Activated gamma-delta T cell treated with anti-CD3 and anti-CD28 coated beads, Interleukin-2, amount 50 U/mL, for 16 hours (primary cell): Measurements from ENCODE around the gene LHFPL3.
"Not testable (repeated sequence)": the region's sequence is repeated elsewhere in the genome, so short reads cannot be mapped to it uniquely, and the experiment has no call there.

Experiments
- DNase-seq: peaks from one replicate; pipeline ENCODE4 v3.0.0-alpha.2; 2020; ENCODE audit warnings: low read depth

LHFPL3 gene

DNA sequence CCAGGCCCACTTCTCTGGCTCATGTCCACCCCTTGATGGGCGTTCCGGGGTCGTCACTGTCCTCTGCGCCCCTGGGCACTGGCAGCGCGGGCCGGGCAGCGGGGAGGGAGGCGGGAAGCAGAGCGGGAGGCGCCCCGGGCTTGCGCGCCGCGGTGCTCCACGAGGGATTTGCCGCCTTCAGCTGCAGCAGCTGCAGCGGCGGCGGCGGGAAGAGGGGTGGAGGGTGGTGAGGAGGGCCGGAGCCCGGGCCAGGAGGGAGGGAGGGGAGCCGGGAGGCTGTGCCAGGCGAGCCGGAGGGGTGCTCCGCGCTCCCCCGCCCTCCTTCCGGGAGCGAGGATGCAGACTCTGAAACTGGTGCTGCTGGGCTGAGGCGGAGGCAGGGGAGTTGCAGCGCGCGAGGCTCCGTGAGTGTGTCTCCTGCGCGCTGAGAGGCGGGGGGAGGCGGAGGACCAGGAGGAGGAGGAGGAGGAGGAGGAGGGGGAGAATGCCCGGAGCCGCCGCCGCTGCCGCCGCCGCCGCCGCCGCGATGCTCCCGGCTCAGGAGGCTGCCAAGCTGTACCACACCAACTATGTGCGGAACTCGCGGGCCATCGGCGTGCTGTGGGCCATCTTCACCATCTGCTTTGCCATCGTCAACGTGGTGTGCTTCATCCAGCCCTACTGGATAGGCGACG, at the start of gene LHFPL3:
Gene LHFPL3 (plus strand): TSS at position 308 of the 674 bp plus-strand sequence.
- no peak for DNase-seq

DNA sequence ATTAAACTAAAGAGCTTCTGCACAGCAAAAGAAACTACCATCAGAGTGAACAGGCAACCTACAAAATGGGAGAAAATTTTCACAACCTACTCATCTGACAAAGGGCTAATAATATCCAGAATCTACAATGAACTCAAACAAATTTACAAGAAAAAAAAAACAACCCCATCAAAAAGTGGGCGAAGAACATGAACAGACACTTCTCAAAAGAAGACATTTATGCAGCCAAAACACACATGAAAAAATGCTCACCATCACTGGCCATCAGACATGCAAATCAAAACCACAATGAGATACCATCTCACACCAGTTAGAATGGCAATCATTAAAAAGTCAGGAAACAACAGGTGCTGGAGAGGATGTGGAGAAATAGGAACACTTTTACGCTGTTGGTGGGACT, 46.7 kb upstream of the LHFPL3 start:
- DNase-seq = not testable (repeated sequence)

DNA sequence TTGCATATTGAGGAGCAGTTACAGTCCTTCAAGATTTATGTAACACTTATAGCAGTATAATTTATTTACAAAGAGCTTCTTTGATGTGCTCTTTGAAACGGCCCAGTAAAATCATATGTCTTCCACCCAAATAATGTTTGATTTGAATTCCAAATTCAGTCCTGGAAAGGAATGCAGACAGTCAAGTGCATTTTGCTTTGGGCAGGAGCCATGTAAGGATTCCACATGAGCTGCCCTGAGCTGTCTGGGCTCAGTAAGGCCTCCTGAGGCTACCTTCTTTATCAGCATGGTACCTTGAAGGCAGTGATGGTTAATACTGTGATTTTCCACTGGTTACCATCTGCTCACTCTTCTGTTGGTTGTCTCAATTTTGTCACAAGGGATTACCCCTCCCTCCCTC, 41.6 kb upstream of the LHFPL3 start:
- no peak for DNase-seq

DNA sequence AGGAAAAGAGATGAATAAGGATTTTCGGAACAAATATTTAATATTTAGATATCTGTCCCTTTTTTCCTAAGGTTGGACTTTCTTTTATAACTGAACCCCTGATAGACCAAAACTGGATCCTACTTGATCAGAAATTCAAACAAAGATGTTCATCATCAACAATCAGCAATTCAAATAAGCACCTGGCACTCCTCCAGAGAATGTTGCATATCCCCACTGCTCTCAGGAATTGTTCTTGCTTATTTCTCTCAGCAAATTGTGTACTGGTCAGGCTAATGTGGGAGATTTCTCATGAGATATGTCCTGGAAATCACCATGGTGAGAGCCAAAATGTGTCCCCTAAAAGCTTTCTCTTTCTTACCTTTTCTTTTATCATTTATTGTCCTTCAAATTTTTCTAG, 40.3 kb upstream of the LHFPL3 start:
- no peak for DNase-seq

DNA sequence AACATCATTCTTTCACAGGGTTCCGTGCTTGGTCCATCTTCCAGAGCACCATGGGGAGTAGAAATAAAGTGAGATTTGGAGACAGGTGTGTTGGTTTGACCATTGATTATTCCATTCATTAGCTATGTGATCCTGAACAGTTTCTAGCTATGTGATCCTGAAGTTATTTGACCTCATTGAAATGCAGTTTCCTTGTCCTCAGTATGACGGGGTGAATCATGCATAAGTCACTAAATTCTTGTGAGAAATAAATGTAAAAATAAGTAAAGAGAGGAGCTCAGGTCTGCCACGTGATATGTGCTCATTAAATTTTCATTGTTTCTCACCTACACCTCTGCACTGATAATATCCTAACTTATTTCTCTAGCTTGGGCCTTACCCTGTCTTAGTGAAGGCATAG, 34.1 kb upstream of the LHFPL3 start:
- no peak for DNase-seq

DNA sequence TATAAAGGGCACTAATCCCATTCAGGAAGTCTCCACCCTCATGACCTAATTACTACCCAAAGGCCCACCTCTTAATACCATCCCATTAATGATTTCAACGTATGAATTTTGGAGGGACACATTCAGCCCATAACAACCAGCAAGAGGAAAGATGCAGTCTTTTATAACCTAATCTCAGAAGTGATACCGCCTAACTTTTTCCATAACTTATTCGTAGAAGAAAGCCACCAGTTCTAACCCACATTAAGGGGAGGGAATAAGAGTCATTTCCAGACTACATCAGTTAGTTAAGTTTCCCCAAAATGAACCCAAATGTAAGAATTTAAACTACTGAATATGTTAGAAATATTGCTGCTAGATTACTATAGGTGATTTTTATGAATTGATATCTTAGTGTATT, 32.1 kb upstream of the LHFPL3 start:
- no peak for DNase-seq

DNA sequence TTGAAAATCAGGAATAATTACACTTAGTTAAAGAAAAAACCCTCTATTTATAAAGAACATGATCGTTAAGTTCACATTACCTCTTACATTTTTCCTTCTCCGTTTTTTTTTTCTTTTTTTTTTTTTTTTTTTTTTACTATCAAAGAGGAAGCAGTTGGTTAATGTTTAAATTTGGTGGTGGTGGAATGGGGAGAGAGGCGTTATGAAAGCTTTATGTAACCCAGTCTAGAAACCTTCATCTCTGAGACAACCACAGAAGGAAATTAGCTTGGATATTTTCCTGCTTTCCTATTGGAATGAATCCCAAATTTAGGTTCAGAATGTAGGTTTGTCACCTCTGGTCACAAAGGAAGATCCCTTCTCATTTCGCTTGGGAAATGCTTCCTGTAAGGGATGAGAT, 31.5 kb upstream of the LHFPL3 start:
- DNase-seq = no peak

DNA sequence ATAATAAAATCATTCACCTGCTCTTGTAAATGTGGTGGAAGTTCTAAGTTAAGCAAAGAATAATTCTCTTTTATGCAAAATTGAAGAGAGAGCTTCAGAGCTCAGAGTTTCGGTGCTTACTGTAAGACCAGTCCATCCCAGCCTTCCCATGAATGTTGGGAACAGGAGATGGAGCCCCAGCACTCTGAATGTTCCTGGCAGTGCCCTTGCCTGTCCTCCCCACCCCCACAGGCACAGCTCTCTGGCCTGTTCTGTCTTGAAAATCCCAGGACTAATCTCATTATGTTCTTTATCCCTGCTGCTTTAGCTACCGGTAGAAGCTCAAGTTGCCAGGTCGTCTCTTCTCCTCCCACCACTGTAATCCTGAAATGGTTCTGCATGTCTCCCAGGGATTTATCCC, 29.1 kb upstream of the LHFPL3 start:
- DNase-seq = no peak

DNA sequence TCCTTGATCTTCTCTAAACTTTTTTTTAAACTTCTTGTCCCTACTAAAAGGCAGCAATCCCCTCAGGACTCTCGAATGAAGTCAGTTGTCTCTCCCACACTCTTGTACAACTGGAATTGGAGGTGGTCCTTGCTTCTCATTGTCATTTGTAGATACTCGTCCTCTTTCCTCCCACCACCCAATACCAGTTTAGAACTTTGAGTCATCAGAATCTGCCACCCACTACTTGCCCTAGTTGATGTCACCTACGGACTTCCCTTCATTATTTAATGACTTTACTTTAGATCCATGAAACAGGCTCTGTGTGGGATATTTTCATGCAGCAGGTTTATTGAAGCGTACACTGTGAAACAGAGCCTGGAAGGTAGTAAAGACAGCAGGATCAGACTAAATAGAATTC, 28.6 kb upstream of the LHFPL3 start:
- DNase-seq = no peak

DNA sequence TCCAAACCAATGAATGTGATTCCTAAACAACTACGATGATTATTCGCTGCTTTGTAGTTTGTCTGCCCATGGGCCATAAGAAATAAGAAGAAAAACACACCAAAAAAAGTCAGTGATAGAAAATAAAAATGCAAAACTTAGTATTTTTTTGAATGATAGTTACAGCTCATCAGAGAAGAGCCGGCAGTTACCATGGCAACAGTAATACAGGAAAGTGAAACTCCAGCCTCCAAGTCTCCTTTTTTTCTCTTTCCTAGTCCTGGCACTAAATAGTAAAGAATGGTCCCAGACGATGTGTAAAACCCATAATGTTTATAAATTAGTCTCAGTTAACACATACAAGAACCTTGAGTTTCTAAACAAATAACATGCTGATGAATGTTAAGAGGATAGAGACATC, 21.6 kb upstream of the LHFPL3 start:
- DNase-seq = no peak

DNA sequence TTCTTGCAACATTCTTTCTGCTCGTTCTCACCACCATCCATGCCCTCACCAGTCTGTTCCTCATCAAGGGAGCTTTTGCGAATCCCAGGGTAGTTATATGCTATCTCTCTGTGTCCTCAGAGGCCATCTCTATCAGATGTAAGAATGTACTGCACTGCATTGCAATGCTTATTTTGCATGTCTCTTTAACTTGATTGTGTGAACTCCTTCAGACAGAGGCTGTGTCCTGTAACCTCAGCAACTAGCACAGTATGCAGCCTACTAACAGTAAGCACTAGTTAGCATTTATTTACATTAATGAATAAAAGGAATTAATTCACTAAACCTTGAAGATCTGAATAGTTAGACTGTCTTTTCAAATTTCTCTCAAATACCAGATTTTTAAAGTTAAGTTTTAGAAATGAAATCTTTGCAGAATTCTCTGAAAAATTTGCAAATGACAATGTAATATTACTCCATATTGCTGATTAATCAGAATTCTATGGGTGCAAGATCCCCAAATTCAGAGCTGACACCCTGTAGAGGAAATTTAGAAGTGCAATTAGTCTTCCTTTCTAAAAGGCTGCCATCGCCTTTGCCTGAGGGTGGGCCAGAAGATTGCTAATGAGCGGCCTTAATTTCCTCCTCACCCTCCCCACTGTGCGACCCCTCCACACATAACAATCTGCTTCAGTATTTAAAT, 10.3 kb upstream of the LHFPL3 start:
- DNase-seq = no peak

DNA sequence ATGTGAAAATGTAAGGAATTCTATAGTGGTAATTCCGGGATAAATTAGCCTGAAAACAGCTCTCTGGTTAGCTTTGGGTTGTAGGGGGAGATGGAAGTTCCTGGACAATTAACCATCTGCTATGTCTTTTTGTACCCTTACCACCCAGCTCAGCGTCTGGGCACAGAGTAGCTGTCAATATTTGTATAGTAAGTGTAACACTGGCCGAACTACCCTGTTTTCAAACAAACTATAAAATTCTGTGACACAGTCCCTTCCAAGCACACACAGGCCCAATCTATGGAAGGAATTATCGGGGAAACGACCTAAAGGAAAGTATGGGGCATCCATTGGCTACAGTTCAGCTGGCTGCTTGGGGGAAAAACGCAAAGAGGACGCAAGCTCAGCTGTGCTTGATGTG, 869 bp upstream of the LHFPL3 start:
- no peak for DNase-seq

DNA sequence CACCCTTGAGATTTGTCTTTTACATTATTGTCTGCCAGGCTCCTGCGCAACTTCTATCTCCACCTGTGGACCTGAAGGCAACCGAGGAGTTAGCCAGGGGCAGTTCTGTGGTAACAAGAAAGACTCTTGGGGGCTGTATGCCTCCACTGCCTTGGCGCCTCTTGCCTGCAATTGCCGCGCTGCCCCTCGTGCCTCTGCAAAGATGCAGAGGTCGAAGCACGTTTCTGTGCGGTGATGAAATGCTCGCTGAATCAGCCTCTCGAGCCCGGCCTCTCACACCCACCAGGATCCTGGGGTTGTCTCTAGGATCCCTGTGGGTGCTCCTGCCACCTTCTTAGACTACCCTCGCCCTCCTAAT, 486 bp upstream of the LHFPL3 start:
- DNase-seq = no peak

DNA sequence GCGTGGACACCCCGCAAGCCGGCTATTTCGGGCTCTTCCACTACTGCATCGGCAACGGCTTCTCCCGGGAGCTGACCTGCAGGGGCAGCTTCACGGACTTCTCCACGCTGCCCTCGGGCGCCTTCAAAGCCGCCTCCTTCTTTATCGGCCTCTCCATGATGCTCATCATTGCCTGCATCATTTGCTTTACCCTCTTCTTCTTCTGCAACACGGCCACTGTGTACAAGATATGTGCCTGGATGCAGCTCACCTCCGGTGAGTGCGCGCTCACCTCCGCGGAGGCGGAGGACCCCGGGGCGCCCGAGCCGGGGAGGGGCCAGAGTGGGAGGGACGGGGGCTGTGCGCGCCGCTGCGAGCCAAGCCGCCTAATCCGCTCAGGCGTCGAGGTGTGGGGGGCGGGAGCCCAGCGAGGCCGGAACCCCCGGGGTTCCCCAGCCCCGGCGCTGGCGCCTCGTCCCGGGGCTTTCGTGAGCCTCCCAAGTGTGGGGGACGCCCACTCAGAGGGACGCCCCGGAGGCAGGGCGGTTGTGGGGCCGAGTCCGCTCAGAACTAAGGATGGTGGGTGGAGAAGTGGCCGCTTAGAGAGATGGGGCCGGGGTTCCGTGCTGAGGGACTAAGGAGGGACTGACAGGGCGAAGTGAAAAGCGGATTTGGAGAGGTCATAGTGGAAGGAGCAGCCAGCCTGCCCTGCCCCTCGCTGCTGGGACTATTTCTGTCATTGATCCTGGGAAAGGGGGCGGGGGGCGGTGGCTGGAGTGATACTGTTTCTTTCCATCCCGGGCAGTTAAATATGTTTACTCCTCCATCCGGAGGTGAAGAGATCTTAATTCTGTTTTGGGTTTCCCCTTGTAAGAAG, 795 bp downstream of the LHFPL3 start:
- DNase-seq = no peak

DNA sequence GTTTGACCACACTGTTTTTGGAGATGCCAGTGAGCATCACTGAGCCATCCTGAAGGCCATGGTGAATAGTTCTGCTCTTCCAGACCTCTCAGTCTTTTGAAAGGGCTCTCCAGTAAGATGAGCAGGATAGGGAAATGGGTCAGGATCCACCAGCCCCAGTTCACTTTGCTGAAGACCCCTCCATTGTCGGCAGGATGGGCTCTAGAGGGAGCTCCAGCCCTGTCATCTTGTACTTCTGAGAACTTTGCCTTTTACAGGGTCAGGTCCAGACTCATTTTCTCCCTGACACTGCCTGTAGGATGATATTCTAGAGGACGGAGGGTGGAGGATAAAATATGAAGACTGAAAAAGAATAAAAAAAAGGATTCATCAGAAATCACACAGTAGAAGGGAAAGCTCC, 13.1 kb downstream of the LHFPL3 start:
- DNase-seq = no peak

DNA sequence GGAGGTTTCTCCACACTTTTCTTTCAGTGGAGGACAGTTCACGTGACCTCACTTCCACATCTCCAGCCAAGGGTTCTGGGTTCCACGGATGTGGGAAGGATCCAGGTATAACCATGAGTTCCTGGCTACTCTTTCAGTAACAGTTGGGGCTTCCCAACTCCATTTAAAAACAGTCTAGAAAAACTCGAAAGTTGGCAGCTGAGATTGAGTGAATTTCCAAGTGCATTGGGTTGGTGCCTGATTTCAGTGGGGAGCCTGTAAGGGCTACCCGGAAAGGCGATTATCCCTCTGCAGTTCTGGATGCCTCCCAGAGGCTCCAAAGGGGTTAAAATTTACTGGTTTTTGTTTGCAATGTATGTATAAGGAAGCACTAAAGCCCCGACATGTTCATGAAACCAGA, 24.3 kb downstream of the LHFPL3 start:
- no peak for DNase-seq

DNA sequence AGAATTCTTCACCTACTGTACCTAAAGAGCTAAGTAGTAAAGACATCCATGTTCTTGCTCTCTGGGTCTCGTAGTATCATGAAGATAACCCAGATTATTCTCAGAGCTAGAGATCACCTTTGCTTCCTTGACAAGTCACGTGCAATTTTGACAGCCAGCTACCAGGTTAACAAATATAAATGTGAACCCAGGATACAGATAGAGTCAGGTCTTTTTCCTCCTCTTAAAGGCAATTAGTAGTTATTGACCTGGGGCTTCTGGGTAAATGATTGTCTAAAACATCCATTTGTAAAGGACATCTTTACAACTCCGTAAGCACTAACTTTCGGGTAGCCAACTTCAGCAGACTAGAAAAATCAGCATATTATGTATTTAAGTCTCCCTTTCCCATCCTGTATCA, 28.8 kb downstream of the LHFPL3 start:
- no peak for DNase-seq

DNA sequence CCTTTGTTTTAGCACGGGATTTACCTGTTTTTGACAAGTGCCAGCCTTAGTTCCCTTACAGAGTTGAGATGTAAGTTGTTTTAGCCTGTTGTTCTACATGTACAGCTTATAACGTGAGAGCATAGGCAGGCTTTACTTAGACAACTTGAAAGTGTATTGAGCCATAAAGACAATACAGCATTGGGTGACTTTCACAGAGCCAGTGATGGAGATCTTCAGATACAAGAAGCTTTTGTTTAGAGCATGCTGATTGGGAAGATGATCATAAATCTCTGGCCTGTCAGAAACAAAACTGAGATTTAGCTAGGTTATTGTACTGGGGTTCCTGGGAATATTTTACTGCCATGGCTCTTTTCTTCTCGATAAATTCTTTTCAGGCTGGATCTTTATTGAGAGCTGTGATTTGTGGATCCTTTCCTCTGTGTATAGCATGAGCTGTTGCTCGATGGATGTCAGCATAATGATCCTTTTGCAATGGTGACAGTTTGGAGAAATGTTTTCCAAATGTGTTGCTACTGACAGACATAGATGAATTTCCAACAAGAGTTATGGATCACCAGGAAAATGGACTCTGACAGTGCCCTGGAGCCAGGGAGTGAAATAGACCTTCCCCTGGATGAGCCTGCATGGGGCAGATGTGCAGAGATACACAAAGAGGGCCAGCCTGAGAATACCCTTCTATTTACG, 30.2 kb downstream of the LHFPL3 start:
- DNase-seq = no peak

DNA sequence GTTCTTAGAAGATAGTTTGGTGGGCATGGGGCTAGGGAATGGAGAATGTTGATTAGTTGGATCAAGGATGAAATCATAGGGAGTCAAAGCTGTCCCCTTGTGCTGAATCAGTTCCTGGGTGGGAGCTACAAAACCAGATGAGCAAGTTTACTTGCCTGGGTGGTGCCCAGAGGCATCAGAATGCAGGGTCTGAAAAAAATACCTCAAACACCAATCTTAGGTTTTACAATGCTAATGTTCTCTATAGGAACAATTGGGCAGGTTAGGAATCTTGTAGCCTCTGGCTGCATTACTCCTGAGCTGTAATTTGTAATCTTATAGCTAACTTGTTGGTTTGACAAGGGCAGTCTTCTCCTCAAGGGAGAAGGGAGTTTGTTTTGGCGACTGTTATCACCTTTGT, 34.4 kb downstream of the LHFPL3 start:
- DNase-seq = no peak

DNA sequence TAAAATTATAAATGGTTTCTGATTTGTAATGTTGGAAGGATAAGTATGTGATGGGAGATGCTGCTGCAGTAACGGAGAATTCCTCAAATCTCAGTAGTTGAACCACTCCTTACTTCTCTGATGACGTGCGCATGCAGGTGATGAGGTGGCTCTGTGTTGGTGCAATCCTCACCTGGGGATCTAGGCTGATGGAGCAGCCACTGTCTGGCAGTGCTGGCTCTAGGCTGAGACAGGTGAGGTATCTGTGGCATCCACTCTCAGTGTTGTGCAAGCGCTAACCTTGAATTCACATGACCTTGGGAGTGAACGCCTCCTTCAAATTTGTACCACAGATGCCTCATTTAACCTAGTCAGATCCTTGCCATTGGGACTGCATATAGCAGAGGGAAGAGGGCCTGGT, 35.0 kb downstream of the LHFPL3 start:
- DNase-seq = no peak

DNA sequence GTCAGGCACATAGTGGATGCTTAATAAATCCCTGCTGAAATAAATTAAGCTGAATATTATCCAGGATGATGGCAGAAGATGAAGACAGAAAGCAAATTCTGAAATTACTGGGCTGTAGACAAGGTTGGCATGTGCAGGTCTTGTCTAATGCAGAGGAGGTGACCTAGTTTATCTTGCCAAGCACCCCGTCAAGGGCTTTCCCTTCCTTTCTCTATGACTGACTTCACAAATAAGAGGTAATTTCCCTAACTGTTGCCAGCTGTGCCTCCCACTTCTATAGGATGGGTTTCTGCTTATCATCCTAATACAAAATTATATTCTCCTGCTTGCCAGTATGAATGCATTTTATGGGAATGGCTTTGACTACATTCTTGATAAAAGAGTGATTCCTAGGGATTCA, 38.0 kb downstream of the LHFPL3 start:
- no peak for DNase-seq

DNA sequence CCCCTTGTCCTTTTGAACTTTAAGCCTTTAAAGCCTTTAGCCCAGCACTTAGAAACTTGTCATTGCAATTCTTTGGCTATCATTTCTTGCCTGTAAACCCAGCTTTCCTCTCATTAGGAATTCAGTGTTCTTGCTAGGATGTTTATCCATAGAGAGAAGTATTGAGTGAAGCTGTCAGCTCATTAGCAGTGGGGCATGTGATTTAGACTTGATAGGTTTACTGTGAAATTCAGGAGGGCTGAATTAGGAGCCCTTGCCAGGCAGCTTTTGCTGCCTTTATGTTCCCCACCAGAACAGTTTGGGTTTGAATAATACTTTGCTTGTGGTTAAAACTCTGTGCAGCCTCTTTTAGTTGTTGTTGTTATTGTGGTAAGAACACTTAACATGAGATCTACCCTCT, 39.5 kb downstream of the LHFPL3 start:
- DNase-seq = no peak
